Fibroblast of villous mesenchyme (primary cell): Measurements from ENCODE around the gene IL17C. TPM values are rescaled to one million over a fixed set of nuclear protein-coding genes. Genes with fewer than 3 reads are reported as not detected.

Experiments
- DNase-seq: peaks from one replicate; pipeline ENCODE4 v3.0.0-alpha.2; 2010; ENCODE audit warnings: low read depth
- H3K4me3 ChIP-seq: 2 replicates; pipeline ENCODE4 v1.5.1; 2011; ENCODE audit warnings: low read depth, mild to moderate bottlenecking, low read length
- total RNA-seq: library from RNA; depleted of rRNA; stranded (reverse); fragments of >200 nt; gene quantifications from 2 replicates; pipeline ENCODE4 v1.2.3, GENCODE V29; 2012
- TF ChIP-seq, protein P1 (sequence below): IDR thresholded peaks from 2 replicates; pipeline ENCODE4 v1.5.1; 2012; ENCODE audit warnings: low read depth, mild to moderate bottlenecking, low read length; ENCODE audit not compliant: insufficient read depth

Gene IL17C
- total RNA-seq, 1 donor: not detected

DNA sequence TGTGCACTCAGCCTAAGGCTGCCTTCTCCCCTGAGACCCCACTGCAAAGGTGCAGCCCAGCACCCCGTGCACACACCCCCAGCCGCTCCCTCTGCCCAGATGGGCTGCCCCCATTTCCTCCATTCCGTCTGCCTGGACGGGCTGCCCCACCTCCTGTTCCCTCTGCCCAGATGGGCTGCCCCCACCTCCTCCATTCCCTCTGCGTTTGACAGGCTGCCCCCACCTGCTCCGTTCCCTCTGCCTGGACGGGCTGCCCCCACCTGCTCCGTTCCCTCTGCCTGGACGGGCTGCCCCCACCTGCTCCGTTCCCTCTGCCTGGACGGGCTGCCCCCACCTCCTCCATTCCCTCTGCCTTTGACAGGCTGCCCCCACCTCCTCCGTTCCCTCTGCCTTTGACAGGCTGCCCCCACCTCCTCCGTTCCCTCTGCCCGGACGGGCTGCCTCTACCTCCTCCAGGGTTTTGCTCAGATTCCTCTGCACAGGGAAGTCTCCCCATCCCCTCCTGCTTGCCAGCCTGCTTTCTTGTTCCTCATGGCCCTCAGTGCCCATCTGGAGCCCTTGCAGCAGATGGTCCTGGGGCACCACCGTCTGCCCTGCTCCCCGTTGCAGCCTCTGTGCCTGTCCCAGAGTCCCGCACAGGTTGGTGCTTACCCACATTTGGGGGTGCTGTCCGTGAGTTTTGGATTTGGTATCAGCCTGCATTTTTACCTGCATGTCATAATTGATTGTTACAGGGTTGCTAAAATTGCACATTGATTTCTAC, 23.4 kb upstream of the IL17C start:
- TF ChIP-seq, protein P1, sequence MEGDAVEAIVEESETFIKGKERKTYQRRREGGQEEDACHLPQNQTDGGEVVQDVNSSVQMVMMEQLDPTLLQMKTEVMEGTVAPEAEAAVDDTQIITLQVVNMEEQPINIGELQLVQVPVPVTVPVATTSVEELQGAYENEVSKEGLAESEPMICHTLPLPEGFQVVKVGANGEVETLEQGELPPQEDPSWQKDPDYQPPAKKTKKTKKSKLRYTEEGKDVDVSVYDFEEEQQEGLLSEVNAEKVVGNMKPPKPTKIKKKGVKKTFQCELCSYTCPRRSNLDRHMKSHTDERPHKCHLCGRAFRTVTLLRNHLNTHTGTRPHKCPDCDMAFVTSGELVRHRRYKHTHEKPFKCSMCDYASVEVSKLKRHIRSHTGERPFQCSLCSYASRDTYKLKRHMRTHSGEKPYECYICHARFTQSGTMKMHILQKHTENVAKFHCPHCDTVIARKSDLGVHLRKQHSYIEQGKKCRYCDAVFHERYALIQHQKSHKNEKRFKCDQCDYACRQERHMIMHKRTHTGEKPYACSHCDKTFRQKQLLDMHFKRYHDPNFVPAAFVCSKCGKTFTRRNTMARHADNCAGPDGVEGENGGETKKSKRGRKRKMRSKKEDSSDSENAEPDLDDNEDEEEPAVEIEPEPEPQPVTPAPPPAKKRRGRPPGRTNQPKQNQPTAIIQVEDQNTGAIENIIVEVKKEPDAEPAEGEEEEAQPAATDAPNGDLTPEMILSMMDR: no peak
- no peak for DNase-seq
- no peak overlapping the region for H3K4me3 ChIP-seq

DNA sequence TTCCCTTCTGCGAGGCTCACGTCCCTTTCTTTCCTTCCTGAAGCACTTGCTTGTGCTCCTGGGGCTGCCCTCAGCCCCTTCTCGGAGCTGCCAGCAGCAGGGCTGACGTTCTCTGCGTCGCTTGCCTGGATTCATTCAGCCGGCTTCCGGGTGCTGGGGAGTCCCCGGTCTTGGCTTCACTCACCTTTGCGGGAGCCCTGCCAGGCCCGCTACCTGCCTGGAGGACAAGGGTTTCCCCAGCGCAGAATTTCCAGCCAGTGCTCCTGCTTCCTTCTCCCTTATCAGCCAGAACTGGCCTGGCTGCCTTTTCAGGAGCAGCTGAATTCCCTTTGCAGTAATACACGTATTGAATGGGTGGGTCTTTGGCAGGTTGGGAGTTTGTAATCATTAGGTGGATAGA, 22.1 kb upstream of the IL17C start:
- no peak overlapping the region for H3K4me3 ChIP-seq
- no peak for DNase-seq
- TF ChIP-seq, protein P1: no peak

DNA sequence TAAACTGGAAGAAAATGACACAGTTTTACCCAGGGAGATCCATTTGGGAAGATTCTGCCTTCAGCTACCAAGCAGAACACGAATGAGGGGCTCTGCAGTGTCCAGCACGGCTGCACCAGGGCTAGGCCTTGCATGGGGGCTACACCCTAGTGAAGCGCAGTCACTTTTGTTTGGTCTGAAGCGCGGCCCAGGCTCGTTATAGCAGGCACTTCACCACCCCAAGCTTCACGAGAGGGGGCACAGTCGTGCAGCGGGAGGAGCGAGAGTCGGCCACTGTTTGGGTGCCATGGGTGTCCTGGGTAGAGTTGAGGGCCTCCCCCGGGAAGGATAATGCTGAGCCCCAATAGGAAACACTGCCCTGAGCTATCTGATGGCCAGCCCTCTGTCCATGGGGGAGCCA, 21.6 kb upstream of the IL17C start:
- TF ChIP-seq, protein P1: no peak
- H3K4me3 ChIP-seq: no peak overlapping the region
- DNase-seq: no peak

DNA sequence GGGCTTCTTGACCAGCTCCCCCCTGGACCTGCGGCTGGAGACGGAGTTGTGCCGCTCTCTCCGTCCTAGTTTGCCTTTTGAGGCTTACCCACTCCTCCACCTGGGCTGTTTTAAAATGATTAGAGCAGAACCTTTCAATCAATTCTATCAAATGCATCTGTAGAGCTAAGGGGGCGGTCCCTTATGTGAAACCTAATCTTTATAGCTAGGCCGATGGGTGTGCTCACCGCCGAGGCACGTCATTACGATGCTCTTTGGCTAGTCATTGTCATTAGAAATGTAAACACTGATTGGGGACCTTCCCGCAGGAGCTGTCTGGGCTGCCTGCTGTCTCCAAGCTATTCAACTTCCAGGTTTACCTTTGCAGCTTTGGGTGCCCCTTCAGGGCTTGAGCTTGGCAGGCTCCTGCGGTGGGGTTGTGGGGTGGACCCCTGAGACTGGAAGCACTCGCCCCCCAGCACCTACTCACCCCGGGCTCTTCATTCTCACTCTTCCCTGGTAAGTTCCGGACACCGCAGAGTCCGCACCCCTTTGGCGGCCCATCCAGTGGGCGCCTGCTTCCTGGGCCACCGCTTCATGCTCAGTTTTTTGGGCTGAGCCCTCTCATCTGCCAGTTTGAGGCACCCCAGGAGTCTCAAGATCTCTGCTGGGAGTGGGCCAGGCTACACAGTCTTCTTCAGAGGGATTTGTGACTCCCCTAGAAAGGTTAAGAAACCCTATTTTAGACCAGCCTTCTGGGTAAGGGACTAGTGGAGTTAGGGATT, 20.9 kb upstream of the IL17C start:
- no peak overlapping the region for H3K4me3 ChIP-seq
- TF ChIP-seq, protein P1: no peak
- DNase-seq: peak; percentile 78

DNA sequence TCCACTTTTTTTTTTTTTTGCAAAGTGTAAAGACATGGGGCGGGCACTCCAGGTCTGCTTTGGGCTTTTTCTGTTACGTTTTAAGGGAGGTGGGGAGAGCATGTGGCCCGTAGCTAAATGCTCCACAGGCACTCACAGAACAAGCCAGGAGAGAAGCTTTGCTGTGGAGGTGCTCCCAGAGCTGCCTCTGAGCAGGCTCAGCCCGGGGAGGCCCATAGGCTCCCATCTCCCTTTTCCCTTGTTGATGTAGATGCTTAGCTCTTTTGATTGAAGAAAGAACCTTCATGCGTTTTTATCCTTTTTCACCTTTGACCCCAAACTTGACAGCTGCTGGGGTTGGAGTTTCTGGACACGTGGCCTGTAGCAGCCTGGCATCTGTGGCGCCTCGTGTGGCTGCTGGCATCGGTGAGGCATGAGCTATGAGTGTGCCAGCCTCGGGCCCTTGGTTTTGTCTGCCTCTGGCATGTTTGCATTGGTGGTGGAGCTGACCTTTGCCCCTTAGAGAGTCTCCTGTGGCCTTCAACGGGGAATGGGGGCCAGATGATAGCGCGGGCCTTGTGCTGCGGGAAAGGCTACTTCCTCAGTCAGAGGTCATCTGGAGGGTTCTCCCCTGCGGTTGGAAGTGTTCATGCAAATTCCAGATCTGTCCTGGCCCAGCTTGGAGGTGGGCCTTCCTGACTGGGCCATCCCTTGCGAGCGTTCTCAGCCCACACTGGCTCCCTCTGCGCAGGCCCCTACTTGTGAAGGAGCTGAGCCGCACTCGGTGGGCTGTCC, 20.0 kb upstream of the IL17C start:
- peak; percentile 69 for DNase-seq
- TF ChIP-seq, protein P1: no peak
- H3K4me3 ChIP-seq: no peak overlapping the region

DNA sequence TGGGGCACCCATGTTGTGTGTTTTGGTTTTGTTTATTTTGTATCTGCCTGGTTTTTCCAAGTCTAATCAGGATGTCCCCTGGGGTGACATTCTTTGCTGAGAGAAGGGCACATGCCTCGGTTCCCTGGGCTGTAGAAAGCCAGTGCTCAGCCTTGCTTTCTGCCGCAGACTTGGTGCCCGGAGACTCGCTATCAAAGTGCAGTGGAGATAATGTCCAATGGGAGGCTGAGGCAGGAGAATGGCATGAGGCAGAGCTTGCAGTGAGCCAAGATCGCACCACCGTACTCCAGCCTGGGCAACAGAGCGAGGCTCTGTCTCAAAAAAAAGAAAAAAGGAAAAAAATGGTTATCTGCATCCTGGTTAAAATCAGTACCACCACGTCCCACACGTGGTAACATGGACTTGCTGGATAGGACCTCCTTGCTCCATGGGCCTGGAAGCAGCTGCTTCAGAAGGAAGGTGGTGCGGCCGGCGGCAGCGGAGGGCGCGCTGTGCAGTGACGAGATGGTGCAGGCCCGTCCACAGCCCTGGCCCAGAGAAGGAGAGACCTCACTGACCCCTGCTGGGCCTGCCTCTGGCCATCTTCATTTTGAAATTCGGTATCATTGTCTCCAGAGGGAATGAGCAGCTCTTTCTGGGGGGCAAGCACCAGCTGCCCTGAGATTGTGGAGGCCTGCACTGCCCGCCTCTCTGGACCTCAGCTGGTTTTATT, 19.3 kb upstream of the IL17C start:
- TF ChIP-seq, protein P1: no peak
- DNase-seq: no peak
- no peak overlapping the region for H3K4me3 ChIP-seq
